ENCODE data around the gene GPR61.

The GPR61 gene

DNA sequence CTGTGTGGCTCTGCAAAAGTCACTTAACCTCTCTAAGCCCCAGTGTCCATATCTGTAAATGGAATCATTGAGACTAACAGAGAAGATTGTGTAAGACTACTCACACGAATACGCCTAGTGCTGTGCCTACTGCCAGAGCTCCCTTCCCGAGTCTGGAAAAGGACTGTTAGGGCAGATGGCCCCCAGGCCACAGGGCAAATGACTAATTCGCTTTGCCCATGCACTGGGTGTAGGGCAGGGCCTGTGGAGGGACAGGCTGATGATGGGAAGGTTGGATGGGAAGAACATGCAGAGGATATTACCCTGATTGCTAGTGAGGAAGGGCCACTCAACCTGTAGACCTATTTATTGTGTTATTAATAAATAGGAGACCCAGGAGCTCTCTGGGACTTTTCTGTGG, 4.2 kb upstream of the GPR61 start:
- no peak for FAIRE-seq

DNA sequence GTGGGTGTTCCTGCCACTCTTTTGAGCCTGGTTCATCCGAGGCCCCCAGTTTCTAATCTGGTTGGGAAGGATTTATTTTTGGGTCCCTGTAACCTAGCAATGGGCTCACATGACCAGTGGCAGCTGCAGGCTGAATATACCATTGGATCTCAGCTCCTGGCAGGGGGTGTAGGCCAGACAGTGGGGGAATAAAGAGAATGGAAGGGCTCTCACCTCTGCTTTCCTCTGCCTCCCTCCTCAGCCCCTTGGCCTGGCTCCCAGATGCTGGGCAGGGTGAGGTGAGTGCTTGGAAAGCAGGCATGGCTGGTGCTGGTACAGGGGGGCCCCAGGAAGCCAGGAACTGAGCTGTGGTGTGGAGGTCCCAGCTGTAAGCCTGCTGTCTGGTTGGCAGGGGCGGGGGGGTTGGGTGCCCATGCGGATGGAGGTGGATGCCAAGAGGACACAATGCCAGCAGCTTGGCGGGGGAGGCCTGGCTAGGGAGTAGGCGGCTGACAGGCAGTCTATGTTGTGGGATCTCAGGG, 3.6 kb upstream of the GPR61 start:
- FAIRE-seq (no peak), DNase-seq (ENCODE audit: insufficient read length, low spot score) (no peak)
- TF ChIP-seq, protein P1, sequence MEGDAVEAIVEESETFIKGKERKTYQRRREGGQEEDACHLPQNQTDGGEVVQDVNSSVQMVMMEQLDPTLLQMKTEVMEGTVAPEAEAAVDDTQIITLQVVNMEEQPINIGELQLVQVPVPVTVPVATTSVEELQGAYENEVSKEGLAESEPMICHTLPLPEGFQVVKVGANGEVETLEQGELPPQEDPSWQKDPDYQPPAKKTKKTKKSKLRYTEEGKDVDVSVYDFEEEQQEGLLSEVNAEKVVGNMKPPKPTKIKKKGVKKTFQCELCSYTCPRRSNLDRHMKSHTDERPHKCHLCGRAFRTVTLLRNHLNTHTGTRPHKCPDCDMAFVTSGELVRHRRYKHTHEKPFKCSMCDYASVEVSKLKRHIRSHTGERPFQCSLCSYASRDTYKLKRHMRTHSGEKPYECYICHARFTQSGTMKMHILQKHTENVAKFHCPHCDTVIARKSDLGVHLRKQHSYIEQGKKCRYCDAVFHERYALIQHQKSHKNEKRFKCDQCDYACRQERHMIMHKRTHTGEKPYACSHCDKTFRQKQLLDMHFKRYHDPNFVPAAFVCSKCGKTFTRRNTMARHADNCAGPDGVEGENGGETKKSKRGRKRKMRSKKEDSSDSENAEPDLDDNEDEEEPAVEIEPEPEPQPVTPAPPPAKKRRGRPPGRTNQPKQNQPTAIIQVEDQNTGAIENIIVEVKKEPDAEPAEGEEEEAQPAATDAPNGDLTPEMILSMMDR (IDR thresholded peaks at IDR 0.05; ENCODE audit: insufficient read depth, missing control alignments) = no peak

More for the DNA sequence above, 4.2 kb upstream of the GPR61 start:
- TF ChIP-seq, protein P1 (IDR thresholded peaks at IDR 0.05; ENCODE audit: insufficient read depth, missing control alignments) = no peak
- no peak for DNase-seq (ENCODE audit: insufficient read length, low spot score)

DNA sequence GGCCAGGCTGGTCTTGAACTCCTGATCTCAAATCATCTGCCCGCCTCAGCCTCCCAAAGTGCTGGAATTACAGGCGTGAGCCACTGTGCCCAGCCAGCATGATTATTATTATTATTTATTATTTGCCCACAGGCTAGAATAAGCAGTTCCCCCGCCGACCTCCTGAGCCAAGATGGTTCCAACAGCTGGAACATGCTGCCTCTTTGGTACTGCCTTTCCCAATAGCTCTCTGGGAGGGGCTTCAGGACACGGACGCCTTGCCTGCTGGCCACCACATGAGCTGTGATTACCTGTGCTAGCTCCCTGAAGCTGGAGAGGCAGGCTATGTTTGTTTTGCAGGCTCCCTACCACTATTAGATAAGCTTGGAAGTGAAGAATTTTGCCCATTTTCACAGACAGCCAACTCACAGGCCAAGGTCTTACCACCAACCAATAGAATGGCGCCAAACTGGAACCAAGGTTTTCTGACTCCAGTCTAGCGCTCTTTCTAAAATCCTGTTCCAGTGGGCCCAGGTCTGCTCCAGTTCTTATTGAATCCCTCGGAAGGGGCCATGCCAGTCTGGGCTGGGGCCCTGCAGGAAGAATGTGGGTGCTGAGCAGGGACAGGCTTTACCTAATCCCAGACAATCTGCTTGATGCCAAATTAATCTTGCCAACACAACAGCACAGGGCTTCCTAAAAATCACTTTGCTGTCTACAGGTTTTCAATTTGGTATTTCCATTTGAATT, 2.1 kb upstream of the GPR61 start:
- TF ChIP-seq, protein P1 (IDR thresholded peaks at IDR 0.05; ENCODE audit: insufficient read depth, missing control alignments) = no peak
- DNase-seq (ENCODE audit: insufficient read length, low spot score) (peak; percentile 36), FAIRE-seq (no peak)

DNA sequence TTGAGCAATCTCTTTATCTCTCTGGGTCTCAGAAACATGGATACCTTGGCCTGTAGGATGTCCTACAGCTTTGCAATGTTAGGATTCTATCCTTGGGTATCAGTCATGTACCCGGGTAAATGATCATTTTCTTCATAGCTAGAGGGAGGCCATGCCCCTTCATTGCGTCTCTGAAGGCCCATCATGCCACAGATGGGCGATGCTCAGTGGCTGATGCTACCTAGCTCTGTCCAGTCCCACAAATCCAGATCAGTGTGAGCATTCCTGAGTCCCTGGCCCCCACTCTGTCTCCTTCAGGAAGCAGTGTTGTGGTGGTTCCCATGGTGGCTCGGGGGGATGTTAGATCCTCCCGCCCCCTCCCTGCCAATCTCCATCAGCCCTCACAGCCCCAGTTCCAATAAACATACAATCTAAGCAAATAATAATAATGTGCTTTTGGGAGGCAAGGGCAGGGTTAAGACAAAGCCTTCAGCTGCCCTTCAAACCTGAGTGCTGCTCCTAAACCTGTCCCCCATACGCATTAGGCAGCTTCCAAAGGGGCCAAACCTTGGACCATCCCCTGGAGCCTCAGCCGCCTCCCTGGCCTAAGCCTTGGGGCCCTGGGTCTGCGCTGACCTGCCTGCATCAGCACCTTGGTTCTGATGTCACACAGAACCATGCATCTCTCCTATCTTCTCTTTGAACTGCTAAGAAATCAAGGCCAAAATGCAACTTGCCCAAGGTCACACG, 681 bp upstream of the GPR61 start:
- FAIRE-seq (no peak), DNase-seq (ENCODE audit: insufficient read length, low spot score) (peak; percentile 6)
- TF ChIP-seq, protein P1 (IDR thresholded peaks at IDR 0.05; ENCODE audit: insufficient read depth, missing control alignments) = no peak

DNA sequence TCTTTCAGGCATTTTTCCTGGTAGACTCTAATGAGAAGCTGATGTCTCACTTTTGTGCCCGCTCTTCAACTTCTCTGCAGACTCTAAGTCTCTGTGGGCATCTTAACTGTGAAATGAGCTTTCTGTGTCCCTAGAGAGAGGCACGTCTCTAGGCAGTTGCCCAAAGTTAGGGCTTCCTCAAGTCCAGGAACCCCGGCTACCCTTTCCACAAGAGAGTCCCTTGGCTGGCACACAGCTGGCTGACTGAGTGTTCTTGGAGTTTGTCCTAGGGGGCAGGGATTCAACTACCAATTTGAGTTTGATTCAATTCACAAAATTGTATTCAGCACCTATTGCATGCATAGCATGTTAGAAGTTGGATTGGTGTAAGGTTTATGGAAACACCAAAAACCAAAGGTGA, 1.4 kb downstream of the GPR61 start:
- no peak for DNase-seq (ENCODE audit: insufficient read length, low spot score)
- no peak for FAIRE-seq
- TF ChIP-seq, protein P1 (IDR thresholded peaks at IDR 0.05; ENCODE audit: insufficient read depth, missing control alignments) = no peak

DNA sequence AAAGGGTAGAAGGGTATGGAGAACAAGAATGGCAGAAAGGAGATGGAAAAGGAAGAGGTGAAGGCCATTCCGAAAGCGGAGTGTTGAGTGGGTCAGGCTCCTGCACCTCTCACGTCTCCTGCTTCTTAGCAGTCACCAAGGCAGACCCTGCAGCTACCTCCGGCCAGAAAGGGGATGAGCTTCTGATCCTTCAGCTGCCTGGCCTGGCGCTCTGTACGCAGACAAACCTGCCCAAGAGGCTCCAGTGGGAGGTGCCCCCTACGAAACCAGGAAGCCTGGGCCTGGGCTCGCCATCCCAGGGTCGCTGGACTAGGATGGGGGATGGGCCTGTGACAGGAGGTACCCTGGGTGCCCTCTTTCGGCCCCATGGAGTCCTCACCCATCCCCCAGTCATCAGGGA, 3.0 kb downstream of the GPR61 start:
- no peak for DNase-seq (ENCODE audit: insufficient read length, low spot score)
- TF ChIP-seq, protein P1 (IDR thresholded peaks at IDR 0.05; ENCODE audit: insufficient read depth, missing control alignments) = no peak
- no peak for FAIRE-seq
